CD4-positive, alpha-beta T cell treated with Interleukin-4 for 4 hours (primary cell): ENCODE measurements around the gene MCF2L.

Experiments
- DNase-seq: peaks from one replicate; pipeline ENCODE4 v3.0.0-alpha.2; 2020

MCF2L gene

GRCh38 chr13:113035213-113035800 is 66.3 kb downstream of the MCF2L start:
- no peak for DNase-seq

GRCh38 chr13:113036401-113036800 is 67.4 kb downstream of the MCF2L start:
- DNase-seq: no peak

GRCh38 chr13:113040031-113040430 is 71.0 kb downstream of the MCF2L start:
- no peak for DNase-seq

- DNase-seq: no peak
Measured at GRCh38 chr13:113040597-113041292, 71.7 kb downstream of the MCF2L start.

- no peak for DNase-seq
Measured at GRCh38 chr13:113041293-113041690, 72.3 kb downstream of the MCF2L start.

- no peak for DNase-seq
Measured at GRCh38 chr13:113041896-113042295, 72.9 kb downstream of the MCF2L start.

GRCh38 chr13:113042456-113042855 is 73.4 kb downstream of the MCF2L start:
- DNase-seq: no peak

- no peak for DNase-seq
Measured at GRCh38 chr13:113043001-113043630, 74.1 kb downstream of the MCF2L start.

GRCh38 chr13:113043931-113044330 is 74.9 kb downstream of the MCF2L start:
- no peak for DNase-seq

- no peak for DNase-seq
Measured at GRCh38 chr13:113044391-113045114, 75.5 kb downstream of the MCF2L start.

- DNase-seq: no peak
Measured at GRCh38 chr13:113045251-113046127, 76.5 kb downstream of the MCF2L start.

- DNase-seq: no peak
Measured at GRCh38 chr13:113046128-113046882, 77.3 kb downstream of the MCF2L start.

- no peak for DNase-seq
Measured at GRCh38 chr13:113046883-113047244, 77.8 kb downstream of the MCF2L start.

- DNase-seq: no peak
Measured at GRCh38 chr13:113047587-113047986, 78.6 kb downstream of the MCF2L start.

GRCh38 chr13:113048766-113049165 is 79.8 kb downstream of the MCF2L start:
- DNase-seq: no peak

GRCh38 chr13:113049521-113049941 is 80.5 kb downstream of the MCF2L start:
- no peak for DNase-seq

GRCh38 chr13:113049981-113050380 is 81.0 kb downstream of the MCF2L start:
- DNase-seq: no peak

GRCh38 chr13:113050734-113051431 is 81.9 kb downstream of the MCF2L start:
- no peak for DNase-seq

- no peak for DNase-seq
Measured at GRCh38 chr13:113051641-113052040, 82.6 kb downstream of the MCF2L start.

- no peak for DNase-seq
Measured at GRCh38 chr13:113052206-113052605, 83.2 kb downstream of the MCF2L start.

GRCh38 chr13:113052971-113053370 is 84.0 kb downstream of the MCF2L start:
- DNase-seq: no peak
